GM18951 (cell line): ENCODE results near the gene PAEP.
"Not testable (repeated sequence)": the region's sequence is repeated elsewhere in the genome, so short reads cannot be mapped to it uniquely, and the experiment has no call there.

ENCODE experiments used
- POLR2A ChIP-seq: IDR thresholded peaks from 4 replicates; pipeline ENCODE4 v1.6.1; 2011; ENCODE audit warnings: mild to moderate bottlenecking; ENCODE audit not compliant: insufficient read length, insufficient read depth; ENCODE audit errors: extremely low read depth
- in situ Hi-C: fragments of 300-500 bp; cut with MboI; formaldehyde crosslinking; loops from one replicate; pipeline ENCODE4 v1.12.0; 2022; ENCODE audit warnings: low sequenced_read_pairs, mixed read lengths, inconsistent platforms; ENCODE audit not compliant: unreplicated experiment

PAEP gene

GRCh38 chr9:135561391-135562234 is at the start of gene PAEP:
PAEP (plus strand) TSS chr9:135561756.
- in situ Hi-C loops = no loop called here
- TF ChIP-seq POLR2A = no peak

DNA sequence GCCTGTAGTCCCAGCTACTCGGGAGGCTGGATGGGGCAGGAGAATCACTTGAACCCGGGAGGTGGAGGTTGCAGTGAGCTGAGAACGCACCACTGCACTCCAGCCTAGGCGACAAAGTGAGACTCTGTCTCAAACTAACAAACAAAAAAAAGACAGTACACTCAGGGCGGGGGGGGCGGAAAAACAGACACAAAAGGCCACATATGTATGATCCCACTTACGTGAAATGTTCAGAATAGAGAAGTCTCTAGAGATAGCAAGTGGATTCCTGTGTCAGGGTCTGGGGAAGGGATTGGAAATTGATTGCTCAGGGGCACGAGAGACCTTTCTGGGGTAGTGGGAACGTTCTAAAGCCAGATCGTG is 49.3 kb upstream of the PAEP start:
- in situ Hi-C loops = no loop called here
- no peak for TF ChIP-seq POLR2A

DNA sequence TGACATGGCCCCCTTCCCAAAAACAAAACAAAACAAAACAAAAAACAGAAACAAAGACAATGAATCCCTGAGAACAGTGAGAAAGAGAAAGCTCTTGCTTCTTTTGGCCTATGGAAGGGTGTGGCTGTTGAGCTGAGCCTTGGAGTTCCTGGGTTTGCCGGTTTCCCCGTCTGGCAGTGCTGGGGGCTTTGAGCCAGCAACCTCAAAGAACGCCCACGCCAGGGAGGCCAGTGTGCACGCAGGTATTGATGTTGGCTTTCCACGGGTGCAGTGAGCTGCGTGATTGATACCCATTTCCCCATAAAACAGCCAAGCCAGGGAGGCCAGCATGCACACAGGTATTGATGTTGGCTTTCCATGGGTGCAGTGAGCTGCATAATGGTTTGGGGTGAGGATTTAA is 48.7 kb upstream of the PAEP start:
- in situ Hi-C loops = no loop called here
- TF ChIP-seq POLR2A = no peak

DNA sequence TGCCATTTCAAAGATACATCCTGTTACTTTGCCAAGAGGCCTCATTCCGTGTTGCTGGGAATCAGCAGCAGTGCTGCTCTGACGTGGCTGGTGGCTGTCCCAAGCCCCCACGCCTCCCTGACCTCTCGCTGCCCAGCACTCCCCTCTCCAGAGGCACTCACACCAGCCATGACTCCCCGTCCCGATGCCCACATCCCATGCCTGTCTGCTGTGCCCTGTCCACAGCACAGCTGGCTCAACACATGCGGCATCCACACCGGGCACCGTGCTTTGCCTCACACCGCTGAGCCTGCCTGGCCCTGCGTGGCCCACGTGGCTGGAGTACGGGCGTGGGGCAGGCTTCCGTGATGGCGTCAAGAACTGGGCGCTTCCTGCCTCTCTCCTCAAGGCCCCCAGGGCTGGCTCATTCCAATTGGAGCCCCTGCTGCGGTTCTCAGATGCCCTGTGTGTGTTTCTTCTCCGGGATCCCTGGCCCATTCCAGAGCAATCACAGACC is 48.2 kb upstream of the PAEP start:
- in situ Hi-C loops = no loop called here

GRCh38 chr9:135513906-135514305 is 47.6 kb upstream of the PAEP start:
- in situ Hi-C loops = not testable (repeated sequence)

More for the DNA sequence above, 48.2 kb upstream of the PAEP start:
- no peak for TF ChIP-seq POLR2A

- in situ Hi-C loops = no loop called here
- TF ChIP-seq POLR2A = no peak
Observed at GRCh38 chr9:135514342-135515082, 47.0 kb upstream of the PAEP start.

GRCh38 chr9:135515083-135515951 is 46.2 kb upstream of the PAEP start:
- TF ChIP-seq POLR2A = no peak
- in situ Hi-C loops = no loop called here

- TF ChIP-seq POLR2A = no peak
- in situ Hi-C loops = no loop called here
Observed at GRCh38 chr9:135516132-135516860, 45.3 kb upstream of the PAEP start.

DNA sequence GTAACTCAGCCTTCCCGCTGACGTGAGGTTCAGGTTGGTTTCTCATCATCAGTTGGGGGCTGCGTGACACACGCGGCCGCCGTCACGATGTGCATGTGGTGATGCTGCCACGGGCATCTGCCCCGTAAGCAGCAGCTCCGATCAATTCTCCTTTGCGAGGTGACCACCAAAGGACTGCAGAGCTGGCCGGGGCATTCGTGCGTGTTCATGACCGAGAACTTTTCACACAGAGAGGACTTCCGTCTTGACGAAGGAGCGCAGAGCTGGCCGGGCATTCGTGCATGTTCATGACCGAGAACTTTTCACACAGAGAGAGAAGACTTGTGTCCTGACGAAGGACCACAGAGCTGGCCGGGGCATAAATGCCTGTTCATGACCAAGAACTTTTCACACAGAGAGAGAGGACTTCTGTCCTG is 44.1 kb upstream of the PAEP start:
- in situ Hi-C loops = no loop called here

DNA sequence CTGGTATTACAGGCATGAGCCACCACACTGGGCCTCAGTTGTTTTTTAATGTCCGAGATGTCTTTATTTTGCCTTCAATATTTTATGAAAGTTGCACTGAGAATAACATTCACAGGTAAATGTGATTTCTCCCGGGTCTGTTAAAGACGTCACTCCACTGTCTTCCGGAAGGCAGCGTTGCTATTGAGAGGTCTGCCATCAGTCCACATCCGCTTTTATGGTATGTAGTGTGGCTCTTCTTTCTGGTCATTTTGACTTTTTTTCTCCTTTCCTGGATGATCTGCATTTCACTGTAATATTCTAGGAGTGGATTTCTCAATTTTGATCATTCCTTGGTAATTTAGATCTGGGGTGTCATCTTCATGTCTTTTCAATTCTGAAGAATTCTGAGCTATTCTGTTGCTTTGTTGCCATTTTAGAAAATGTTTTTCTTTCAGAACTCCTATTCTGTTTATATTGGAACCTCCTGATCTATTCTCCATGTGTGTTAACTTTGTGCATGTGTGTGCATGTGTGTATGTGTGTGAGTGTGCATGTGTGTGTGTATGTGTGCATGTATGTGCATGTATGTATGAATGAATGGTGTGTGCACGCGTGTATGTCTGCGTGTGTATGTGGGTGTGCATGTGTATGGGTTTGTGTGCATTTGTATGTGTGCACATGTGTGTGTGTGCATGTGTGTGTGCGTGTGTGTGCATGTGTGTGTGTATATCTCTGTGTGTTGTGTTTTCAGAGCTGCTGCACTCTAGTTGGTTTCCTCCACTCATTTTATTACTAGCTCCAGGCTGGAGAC is 42.2 kb upstream of the PAEP start:
- TF ChIP-seq POLR2A = no peak
- in situ Hi-C loops = no loop called here

More for the DNA sequence above, 44.1 kb upstream of the PAEP start:
- TF ChIP-seq POLR2A = no peak

DNA sequence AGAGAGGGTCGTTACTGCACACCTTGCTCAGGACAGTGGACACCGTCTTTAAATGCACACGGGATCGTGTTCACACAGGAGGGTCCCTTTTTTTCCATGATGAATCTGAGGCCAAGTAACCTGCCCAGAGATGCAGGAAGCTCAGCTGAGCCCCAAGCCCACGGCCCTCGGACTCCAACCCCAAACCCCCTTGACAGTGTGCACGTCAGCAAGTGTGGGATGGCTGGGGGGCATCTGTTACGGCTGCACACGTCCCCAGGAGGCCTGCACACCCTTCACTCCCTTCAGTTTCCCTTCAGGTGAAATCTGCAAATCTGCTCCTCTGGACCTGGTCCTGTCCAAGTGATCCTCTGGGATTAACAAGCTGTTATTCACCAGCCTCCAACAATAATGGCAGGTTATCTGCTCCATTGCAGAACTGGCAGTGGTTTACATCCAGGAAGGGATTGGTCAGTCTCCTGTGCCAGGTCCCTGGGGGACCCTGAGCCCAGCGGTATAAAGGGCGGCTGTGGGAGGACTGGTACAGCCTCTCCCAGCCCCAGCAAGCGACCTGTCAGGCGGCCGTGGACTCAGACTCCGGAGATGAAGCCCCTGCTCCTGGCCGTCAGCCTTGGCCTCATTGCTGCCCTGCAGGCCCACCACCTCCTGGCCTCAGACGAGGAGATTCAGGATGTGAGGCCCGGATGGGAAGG is 40.5 kb upstream of the PAEP start, which contains the start of gene LCN1:
Gene LCN1, plus strand, starts transcription at position 525 of the 692 bp plus-strand sequence. Its CDS starts 58 bp downstream, at position 583.
- in situ Hi-C loops = no loop called here

GRCh38 chr9:135521608-135522095 is 39.9 kb upstream of the PAEP start:
- no peak for TF ChIP-seq POLR2A
- in situ Hi-C loops = no loop called here

More for the DNA sequence above, 40.5 kb upstream of the PAEP start, which contains the start of gene LCN1:
- no peak for TF ChIP-seq POLR2A
